Spleen (tissue), 11 donors: Measurements from ENCODE around the gene GPR26. TPM values are rescaled to one million over a fixed set of nuclear protein-coding genes. Genes with fewer than 3 reads are reported as not detected.

Experiments
- DNase-seq: peaks from one replicate; pipeline ENCODE4 v3.0.0-alpha.2; 2020
- H3K27ac ChIP-seq, 8 donors: fragments of 200-600 bp; sonication (generic) in 7 of 8; 1 replicate in 4 of 8; 2 replicates in 4 of 8; pipeline versions ENCODE4 v1.5.0 to v1.8.0; 2016 to 2021; ENCODE audit warnings: inconsistent platforms in 4 of 8, mild to moderate bottlenecking in 4 of 8, moderate library complexity in 1 of 8
- H3K27me3 ChIP-seq, 7 donors: fragments of 200-600 bp; sonication (generic) in 6 of 7; replicated peaks in 1 of 7; 1 replicate in 4 of 7; 2 replicates in 3 of 7; pipeline versions ENCODE4 v1.5.0 to v1.8.0; 2016 to 2021; ENCODE audit warnings: inconsistent platforms in 3 of 7, mild to moderate bottlenecking in 1 of 7
- H3K36me3 ChIP-seq, 6 donors: fragments of 200-600 bp; sonication (generic) in 5 of 6; 1 replicate in 4 of 6; 2 replicates in 2 of 6; pipeline versions ENCODE4 v1.5.0 to v1.8.0; 2016 to 2021; ENCODE audit warnings: inconsistent platforms in 2 of 6
- H3K4me1 ChIP-seq, 6 donors: fragments of 200-600 bp; sonication (generic) in 5 of 6; 1 replicate in 3 of 6; 2 replicates in 3 of 6; pipeline versions ENCODE4 v1.5.0 to v1.8.0; 2016 to 2021; ENCODE audit warnings: inconsistent platforms in 3 of 6
- H3K4me3 ChIP-seq, 8 donors: fragments of 200-600 bp; sonication (generic) in 7 of 8; 1 replicate in 4 of 8; 2 replicates in 4 of 8; pipeline versions ENCODE4 v1.5.0 to v1.8.0; 2016 to 2021; ENCODE audit warnings: inconsistent platforms in 4 of 8, mild to moderate bottlenecking in 4 of 8, moderate library complexity in 2 of 8
- H3K9me3 ChIP-seq, 8 donors: fragments of 200-600 bp; sonication (generic) in 7 of 8; 1 replicate in 4 of 8; 2 replicates in 4 of 8; pipeline versions ENCODE4 v1.5.0 to v1.8.0; 2016 to 2021; ENCODE audit warnings: inconsistent platforms in 4 of 8
- POLR2A ChIP-seq, 3 donors: fragments of 450-650 bp; IDR thresholded peaks; one replicate each; pipeline ENCODE4 v1.5.1; 2017; ENCODE audit warnings: antibody characterized with exemption in 3 of 3, mild to moderate bottlenecking in 1 of 3
- POLR2AphosphoS5 ChIP-seq, 3 donors: sonication (generic); formaldehyde crosslinking; IDR thresholded peaks; one replicate each; pipeline ENCODE4 v1.5.1; 2017; ENCODE audit warnings: antibody characterized with exemption in 3 of 3
- WGBS, 5 donors: extraction: QIAGEN DNeasy Blood & Tissue Kit in 3 of 5; methylation state at CpG; one replicate each; pipeline versions ENCODE4 v1.1.5 to v1.1.7; 2013 to 2018; 5-methylcytosine and 5-hydroxymethylcytosine counted together
- intact Hi-C: fragments of 100-400 bp; cut with DNase I; formaldehyde crosslinking; loops from one replicate; pipeline ENCODE4 v1.15.0; 2023; ENCODE audit warnings: low total_unique reads
- polyA plus RNA-seq, 3 donors: library from polyadenylated mRNA; stranded (reverse); fragments of 200-250 nt; gene quantifications; one replicate each; pipeline ENCODE4 v1.2.1, GENCODE V29; 2013
- total RNA-seq, 7 donors: library from RNA; depleted of rRNA in 3 of 7; stranded (reverse); fragments of >200 nt in 3 of 7; fragmentation: NEBNext Ultra II Directional in 4 of 7; extraction: Animal tissue kit (Norgen Biotek cat#: 25700) in 4 of 7; gene quantifications; one replicate each; pipeline versions ENCODE4 v1.1.0 to v1.2.1, GENCODE V29; 2016 to 2021
- TF ChIP-seq, protein P1 (sequence below), 11 experiments: fragments of 200-600 bp in 7 of 11; fragments of 450-650 bp in 4 of 11; sonication (generic) in 4 of 11; IDR thresholded peaks in 8 of 11; conservative IDR thresholded peaks in 3 of 11; 1 replicate in 7 of 11; 2 replicates in 4 of 11; pipeline versions ENCODE4 v1.4.0 to v1.8.0; 2016 to 2021; ENCODE audit warnings: antibody characterized with exemption in 11 of 11, inconsistent platforms in 4 of 11, mild to moderate bottlenecking in 1 of 11
- donor health status: healthy with polysubstance abuse.
- donor health status: DM: no; HTN: no; CAD: no; lungs with moderate emphysema.
- donor health status: DM: no; HTN: no; CAD: no.
- donor health status: Bipolar disorder and iron deficiency.
- donor health status: healthy.
- donor health status: DM: no; HTN: no; CAD: no.
- donor health status: DM: yes; HTN: yes; CAD: no.

Gene GPR26
- total and polyA plus RNA-seq, 10 donors: not detected

DNA sequence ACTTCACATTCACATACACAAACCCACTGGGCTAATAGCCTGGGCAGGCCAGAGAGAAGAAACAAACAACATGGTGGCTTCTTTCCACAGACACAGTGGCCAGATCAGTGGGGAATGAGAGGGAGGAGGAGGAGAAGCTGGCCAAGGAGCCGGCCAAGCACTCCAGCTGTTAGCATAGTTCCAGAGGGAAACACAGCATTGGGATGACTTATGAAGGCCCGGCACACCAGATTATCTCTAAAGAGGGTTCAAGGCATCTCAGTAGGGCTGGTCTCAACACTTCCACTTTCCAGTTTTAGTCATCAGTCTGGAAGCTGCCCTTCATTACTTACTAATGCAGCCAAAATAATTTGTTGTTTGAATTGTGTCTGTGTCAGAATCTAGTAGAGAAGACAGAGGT is 42.1 kb upstream of the GPR26 start:
- Histone ChIP-seq H3K4me3 (no peak overlapping the region), H3K36me3 (no peaks in the 10 kb centered on the region), H3K27me3 (peaks cover 0 to 21% (median 0%) of the 10 kb centered on the region in 7 donors), H3K9me3 (no peaks in the 10 kb centered on the region), H3K27ac (no peak overlapping the region), H3K4me1 (no peaks in the 10 kb centered on the region)
- 78 to 96% (median 87%) methylated on average over 2 of the region's 2 CpGs for WGBS, 5 donors
- TF ChIP-seq, protein P1, sequence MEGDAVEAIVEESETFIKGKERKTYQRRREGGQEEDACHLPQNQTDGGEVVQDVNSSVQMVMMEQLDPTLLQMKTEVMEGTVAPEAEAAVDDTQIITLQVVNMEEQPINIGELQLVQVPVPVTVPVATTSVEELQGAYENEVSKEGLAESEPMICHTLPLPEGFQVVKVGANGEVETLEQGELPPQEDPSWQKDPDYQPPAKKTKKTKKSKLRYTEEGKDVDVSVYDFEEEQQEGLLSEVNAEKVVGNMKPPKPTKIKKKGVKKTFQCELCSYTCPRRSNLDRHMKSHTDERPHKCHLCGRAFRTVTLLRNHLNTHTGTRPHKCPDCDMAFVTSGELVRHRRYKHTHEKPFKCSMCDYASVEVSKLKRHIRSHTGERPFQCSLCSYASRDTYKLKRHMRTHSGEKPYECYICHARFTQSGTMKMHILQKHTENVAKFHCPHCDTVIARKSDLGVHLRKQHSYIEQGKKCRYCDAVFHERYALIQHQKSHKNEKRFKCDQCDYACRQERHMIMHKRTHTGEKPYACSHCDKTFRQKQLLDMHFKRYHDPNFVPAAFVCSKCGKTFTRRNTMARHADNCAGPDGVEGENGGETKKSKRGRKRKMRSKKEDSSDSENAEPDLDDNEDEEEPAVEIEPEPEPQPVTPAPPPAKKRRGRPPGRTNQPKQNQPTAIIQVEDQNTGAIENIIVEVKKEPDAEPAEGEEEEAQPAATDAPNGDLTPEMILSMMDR (IDR thresholded peaks at IDR 0.05 in 8 of 11, conservative IDR thresholded peaks at IDR 0.05 in 3 of 11): no peak
- no peak for TF ChIP-seq POLR2AphosphoS5 (IDR thresholded peaks at IDR 0.05)
- TF ChIP-seq POLR2A (IDR thresholded peaks at IDR 0.05): no peak
- intact Hi-C loops: no loop called here
- no peak for DNase-seq

DNA sequence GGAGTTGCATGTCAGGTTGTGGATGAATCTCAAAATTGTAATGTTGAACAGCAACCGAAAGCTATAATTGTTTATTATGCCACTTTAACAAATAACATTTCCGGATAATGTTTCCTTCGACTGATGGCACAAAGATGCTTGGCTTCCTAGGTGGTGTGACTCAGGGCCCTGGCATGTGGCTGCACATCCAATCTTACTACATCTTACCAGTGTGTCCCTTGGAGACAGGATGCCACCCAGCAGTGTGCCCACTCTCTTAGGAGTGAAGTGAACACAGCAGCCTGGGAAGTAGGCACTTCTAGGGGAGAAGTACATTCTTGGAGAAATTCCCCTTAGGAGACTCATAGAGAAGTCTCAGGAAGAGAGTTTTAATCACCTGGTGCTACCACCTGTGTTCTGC is 33.0 kb upstream of the GPR26 start:
- WGBS, 5 donors: 89 to 97% (median 93%) methylated on average over 3 of the region's 3 CpGs
- no peak overlapping the region for H3K27ac ChIP-seq
- peaks cover 0 to 42% (median 0%) of the 10 kb centered on the region in 7 donors for H3K27me3 ChIP-seq
- peaks cover 0 to 5% (median 0%) of the 10 kb centered on the region in 8 donors for H3K9me3 ChIP-seq
- DNase-seq: no peak
- H3K4me3 ChIP-seq: no peak overlapping the region
- H3K4me1 ChIP-seq: no peaks in the 10 kb centered on the region
- intact Hi-C loops: no loop called here
- no peaks in the 10 kb centered on the region for H3K36me3 ChIP-seq
- no peak for TF ChIP-seq POLR2A (IDR thresholded peaks at IDR 0.05)
- no peak for TF ChIP-seq POLR2AphosphoS5 (IDR thresholded peaks at IDR 0.05)
- TF ChIP-seq, protein P1 (IDR thresholded peaks at IDR 0.05 in 8 of 11, conservative IDR thresholded peaks at IDR 0.05 in 3 of 11): no peak

DNA sequence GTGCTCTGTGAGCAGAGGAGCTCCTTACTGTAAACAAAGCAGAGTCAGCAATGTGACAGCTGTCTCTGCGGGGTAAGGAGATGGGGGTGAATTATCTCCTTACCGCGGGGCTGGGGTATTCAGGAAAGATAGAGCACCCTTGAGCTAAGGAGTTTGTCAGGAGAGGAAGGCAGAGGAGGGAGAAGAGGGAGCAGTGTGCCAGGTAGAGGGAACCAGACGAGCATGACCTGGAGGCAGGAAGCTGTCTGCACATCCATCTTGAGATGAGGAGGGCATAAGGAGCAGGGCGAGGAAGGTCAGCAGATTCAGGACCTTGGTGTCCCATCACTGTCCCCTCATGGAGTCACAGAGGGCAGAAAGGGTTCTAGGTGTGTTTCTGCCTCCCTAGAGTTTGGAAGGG is 32.5 kb upstream of the GPR26 start:
- peaks cover 0 to 42% (median 0%) of the 10 kb centered on the region in 7 donors for H3K27me3 ChIP-seq
- intact Hi-C loops: no loop called here
- H3K27ac ChIP-seq: no peak overlapping the region
- TF ChIP-seq POLR2AphosphoS5 (IDR thresholded peaks at IDR 0.05) (no peak), POLR2A (IDR thresholded peaks at IDR 0.05) (no peak)
- TF ChIP-seq, protein P1 (IDR thresholded peaks at IDR 0.05 in 8 of 11, conservative IDR thresholded peaks at IDR 0.05 in 3 of 11): no peak
- no peak for DNase-seq
- no peaks in the 10 kb centered on the region for H3K36me3 ChIP-seq
- H3K9me3 ChIP-seq: peaks cover 0 to 5% (median 0%) of the 10 kb centered on the region in 8 donors
- no peaks in the 10 kb centered on the region for H3K4me1 ChIP-seq
- H3K4me3 ChIP-seq: no peak overlapping the region
- WGBS, 5 donors: 57 to 73% (median 63%) methylated on average over 5 of the region's 5 CpGs

DNA sequence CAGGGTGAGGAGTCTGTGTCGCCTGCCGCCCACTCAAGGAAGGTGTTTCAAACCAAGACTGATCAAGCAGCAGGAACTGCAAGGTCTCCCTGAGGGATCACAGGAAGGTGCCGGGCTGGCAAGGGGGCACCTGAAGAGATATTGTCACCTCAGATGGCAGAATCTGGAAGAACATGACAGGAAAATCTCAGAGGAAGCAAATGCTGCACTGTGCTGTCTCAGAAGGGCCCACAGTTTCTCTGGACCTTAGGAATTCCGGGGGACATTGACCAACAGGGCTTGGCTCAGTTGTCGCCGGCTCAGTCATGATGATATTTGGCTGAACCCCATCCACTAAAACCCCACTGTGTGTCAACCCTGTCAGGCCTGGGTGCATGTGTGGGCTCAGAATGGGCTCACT is 31.9 kb upstream of the GPR26 start:
- Histone ChIP-seq H3K4me1 (no peaks in the 10 kb centered on the region), H3K27ac (no peak overlapping the region), H3K36me3 (no peaks in the 10 kb centered on the region), H3K4me3 (no peak overlapping the region), H3K27me3 (peaks cover 0 to 46% (median 0%) of the 10 kb centered on the region in 7 donors), H3K9me3 (peaks cover 0 to 5% (median 0%) of the 10 kb centered on the region in 8 donors)
- no peak for DNase-seq
- WGBS, 5 donors: 84 to 96% (median 89%) methylated on average over 4 to 6 of the region's 6 CpGs
- intact Hi-C loops: no loop called here
- TF ChIP-seq, protein P1 (IDR thresholded peaks at IDR 0.05 in 8 of 11, conservative IDR thresholded peaks at IDR 0.05 in 3 of 11): no peak
- TF ChIP-seq POLR2A (IDR thresholded peaks at IDR 0.05): no peak
- TF ChIP-seq POLR2AphosphoS5 (IDR thresholded peaks at IDR 0.05): no peak
